ENCODE results near the gene WWC1. TPM values are rescaled to one million over a fixed set of nuclear protein-coding genes. Genes with fewer than 3 reads are reported as not detected.

Gene WWC1
- total and polyA plus RNA-seq, 9 of the 15 experiments (the other 6 are each of a cell fraction or from before 2014, with no cell fraction given), result under 0.01 to 0.54 (median 0.42) TPM; not detected in 6

DNA sequence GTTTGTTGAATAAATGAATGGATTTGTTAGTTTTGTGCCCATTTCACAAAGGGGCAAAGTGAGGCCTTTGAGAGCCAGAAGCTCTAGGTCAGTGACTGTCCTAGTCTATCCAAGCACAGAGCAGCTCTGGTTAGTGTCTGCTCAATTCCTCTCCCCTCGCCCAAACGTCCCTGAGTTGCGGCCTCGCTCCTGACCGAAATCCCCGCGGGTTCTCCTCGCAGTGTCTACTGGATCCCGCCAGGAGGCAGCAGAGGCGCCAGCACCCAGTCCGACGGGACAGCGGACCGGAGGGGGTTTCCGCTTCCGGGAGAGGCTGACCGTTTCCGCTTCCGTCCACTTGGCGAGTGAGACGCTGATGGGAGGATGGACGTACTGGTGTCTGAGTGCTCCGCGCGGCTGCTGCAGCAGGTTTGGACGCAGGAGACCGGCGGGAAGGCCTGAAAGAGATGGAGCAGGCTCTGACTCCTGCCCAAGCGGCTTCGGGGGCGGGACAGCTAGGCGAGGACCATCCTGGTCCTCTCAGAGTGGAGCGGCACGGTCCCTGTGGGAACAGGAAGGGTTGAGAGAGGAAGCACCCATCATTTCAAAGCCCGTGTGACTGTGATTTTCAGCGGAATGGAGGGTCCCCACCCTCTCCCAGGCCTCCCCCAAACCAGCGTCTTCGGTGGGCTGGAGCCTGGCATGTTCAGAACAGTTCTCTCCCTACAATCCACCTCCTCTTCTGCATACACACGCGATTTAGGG, 194.9 kb downstream of the WWC1 start, which contains the start of gene RARS1 (continued):
- TF ChIP-seq HCFC1 (IDR thresholded peaks at IDR 0.05; ENCODE audit: low read depth, low read length), result peak; percentile 85
- TF ChIP-seq, protein P1, sequence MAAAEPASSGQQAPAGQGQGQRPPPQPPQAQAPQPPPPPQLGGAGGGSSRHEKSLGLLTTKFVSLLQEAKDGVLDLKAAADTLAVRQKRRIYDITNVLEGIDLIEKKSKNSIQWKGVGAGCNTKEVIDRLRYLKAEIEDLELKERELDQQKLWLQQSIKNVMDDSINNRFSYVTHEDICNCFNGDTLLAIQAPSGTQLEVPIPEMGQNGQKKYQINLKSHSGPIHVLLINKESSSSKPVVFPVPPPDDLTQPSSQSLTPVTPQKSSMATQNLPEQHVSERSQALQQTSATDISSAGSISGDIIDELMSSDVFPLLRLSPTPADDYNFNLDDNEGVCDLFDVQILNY (CRISPR knock-in tag; IDR thresholded peaks at IDR 0.05), result no peak
- no peak for TF ChIP-seq SMARCE1 (IDR thresholded peaks at IDR 0.05)
- no peak for TF ChIP-seq NFYB (IDR thresholded peaks at IDR 0.05; ENCODE audit: extremely low read depth, insufficient read length)
- TF ChIP-seq SRSF9 (IDR thresholded peaks at IDR 0.05; ENCODE audit: borderline replicate concordance, low read depth, low read length), result no peak
- no peak for TF ChIP-seq ZNF398 (CRISPR knock-in tag; IDR thresholded peaks at IDR 0.05)
- no peak for TF ChIP-seq ZNF175 (CRISPR knock-in tag; IDR thresholded peaks at IDR 0.05; ENCODE audit: low read depth)
- TF ChIP-seq ARHGAP35 (IDR thresholded peaks at IDR 0.05; ENCODE audit: partially characterized antibody), result no peak
- TF ChIP-seq CBX1 (IDR thresholded peaks at IDR 0.05; ENCODE audit: low read depth), result peak; percentile 87
- TF ChIP-seq, protein P2, sequence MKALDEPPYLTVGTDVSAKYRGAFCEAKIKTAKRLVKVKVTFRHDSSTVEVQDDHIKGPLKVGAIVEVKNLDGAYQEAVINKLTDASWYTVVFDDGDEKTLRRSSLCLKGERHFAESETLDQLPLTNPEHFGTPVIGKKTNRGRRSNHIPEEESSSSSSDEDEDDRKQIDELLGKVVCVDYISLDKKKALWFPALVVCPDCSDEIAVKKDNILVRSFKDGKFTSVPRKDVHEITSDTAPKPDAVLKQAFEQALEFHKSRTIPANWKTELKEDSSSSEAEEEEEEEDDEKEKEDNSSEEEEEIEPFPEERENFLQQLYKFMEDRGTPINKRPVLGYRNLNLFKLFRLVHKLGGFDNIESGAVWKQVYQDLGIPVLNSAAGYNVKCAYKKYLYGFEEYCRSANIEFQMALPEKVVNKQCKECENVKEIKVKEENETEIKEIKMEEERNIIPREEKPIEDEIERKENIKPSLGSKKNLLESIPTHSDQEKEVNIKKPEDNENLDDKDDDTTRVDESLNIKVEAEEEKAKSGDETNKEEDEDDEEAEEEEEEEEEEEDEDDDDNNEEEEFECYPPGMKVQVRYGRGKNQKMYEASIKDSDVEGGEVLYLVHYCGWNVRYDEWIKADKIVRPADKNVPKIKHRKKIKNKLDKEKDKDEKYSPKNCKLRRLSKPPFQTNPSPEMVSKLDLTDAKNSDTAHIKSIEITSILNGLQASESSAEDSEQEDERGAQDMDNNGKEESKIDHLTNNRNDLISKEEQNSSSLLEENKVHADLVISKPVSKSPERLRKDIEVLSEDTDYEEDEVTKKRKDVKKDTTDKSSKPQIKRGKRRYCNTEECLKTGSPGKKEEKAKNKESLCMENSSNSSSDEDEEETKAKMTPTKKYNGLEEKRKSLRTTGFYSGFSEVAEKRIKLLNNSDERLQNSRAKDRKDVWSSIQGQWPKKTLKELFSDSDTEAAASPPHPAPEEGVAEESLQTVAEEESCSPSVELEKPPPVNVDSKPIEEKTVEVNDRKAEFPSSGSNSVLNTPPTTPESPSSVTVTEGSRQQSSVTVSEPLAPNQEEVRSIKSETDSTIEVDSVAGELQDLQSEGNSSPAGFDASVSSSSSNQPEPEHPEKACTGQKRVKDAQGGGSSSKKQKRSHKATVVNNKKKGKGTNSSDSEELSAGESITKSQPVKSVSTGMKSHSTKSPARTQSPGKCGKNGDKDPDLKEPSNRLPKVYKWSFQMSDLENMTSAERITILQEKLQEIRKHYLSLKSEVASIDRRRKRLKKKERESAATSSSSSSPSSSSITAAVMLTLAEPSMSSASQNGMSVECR (CRISPR knock-in tag; IDR thresholded peaks at IDR 0.05), result peak; percentile 63; the same call in 1 of the 2 replicates
- TF ChIP-seq WHSC1 (IDR thresholded peaks at IDR 0.05; ENCODE audit: low read length), result no peak
- TF ChIP-seq, protein P3, sequence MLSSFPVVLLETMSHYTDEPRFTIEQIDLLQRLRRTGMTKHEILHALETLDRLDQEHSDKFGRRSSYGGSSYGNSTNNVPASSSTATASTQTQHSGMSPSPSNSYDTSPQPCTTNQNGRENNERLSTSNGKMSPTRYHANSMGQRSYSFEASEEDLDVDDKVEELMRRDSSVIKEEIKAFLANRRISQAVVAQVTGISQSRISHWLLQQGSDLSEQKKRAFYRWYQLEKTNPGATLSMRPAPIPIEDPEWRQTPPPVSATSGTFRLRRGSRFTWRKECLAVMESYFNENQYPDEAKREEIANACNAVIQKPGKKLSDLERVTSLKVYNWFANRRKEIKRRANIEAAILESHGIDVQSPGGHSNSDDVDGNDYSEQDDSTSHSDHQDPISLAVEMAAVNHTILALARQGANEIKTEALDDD (IDR thresholded peaks at IDR 0.05), result no peak
- TF ChIP-seq SOX6 (IDR thresholded peaks at IDR 0.05), result peak; percentile 44; the same call in 1 of the 2 replicates
- TF ChIP-seq NFE2 (IDR thresholded peaks at IDR 0.05; ENCODE audit: low read depth), result no peak
- TF ChIP-seq ZNF124 (CRISPR knock-in tag; IDR thresholded peaks at IDR 0.05), result no peak
- no peak for TF ChIP-seq OTX1 (CRISPR knock-in tag; IDR thresholded peaks at IDR 0.05)
- no peak for TF ChIP-seq ZNF384 (IDR thresholded peaks at IDR 0.05; ENCODE audit: low read depth, low read length)
- no peak for TF ChIP-seq FOXK1 (CRISPR knock-in tag; IDR thresholded peaks at IDR 0.05; ENCODE audit: borderline replicate concordance)

Data from K562 (cell line).